ENCODE measurements around the gene ATP4A. TPM values are rescaled to one million over a fixed set of nuclear protein-coding genes. Genes with fewer than 3 reads are reported as not detected.
A peak's percentile ranks its signal among the peaks of the same experiment; 100 is the strongest.

Gene ATP4A
- total RNA-seq, 1 experiment from 2014 or later, result 0.37 TPM

DNA sequence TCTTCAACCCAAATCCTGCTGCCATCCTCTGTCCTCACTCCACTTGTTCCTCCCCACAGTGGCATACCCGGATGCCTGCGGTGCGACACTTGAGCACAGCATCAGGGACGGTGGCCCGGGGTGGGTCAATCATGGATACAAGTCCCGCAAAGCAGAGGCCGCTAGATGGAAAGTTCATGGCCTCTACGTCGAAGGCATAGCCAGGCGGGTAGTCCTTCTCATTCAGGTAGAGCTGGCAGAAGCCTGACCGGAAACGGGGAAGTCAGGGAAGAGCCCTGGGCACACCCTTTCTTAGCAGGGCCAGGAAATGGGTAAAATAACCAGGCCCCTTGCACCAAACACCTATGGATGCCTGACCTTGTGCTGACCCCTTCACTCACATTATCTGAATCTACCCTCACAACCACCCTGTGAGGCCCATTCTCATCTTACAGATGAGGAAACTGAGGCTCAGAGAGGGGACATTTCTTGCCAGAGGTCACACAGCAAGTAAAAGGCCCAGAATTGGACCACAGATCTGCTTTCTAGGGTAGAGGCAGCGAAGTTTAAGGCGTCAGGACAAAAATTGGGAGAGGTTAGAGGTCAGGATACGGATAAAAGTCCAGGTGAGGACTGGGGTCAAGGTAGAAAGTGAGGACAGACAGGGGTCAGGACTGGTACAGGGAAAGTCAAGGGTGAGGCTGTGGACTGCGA lies 6.5 kb downstream of the ATP4A start:
- no peak overlapping the region for H3K4me2 ChIP-seq (ENCODE audit: low read depth, low read length, poor library complexity, severe bottlenecking)

GRCh38 chr19:35556025-35556590 lies 7.3 kb downstream of the ATP4A start:
- H3K4me2 ChIP-seq (ENCODE audit: low read depth, low read length, poor library complexity, severe bottlenecking), result no peak overlapping the region
- H3K27ac ChIP-seq (ENCODE audit: low read length), result no peak overlapping the region
- H4K20me1 ChIP-seq (ENCODE audit: insufficient read depth, low read depth, low read length), result no peaks in the 10 kb centered on the region
- H3K79me2 ChIP-seq (ENCODE audit: low read length), result no peaks in the 10 kb centered on the region
- no peak overlapping the region for H3K4me3 ChIP-seq (ENCODE audit: low read length)
- H3K9me3 ChIP-seq (ENCODE audit: low read length), result no peaks in the 10 kb centered on the region
- no peaks in the 10 kb centered on the region for H3K9me2 ChIP-seq (replicated peaks; ENCODE audit: insufficient read depth, low read length)
- peaks cover 11% of the 10 kb centered on the region for H3K4me1 ChIP-seq (ENCODE audit: low read length)
- no peak overlapping the region for H3K9ac ChIP-seq (ENCODE audit: low read length)
- H2AFZ ChIP-seq (ENCODE audit: low read length), result no peak overlapping the region
- no peaks in the 10 kb centered on the region for H3K27me3 ChIP-seq (ENCODE audit: low read length)
- H3K36me3 ChIP-seq (ENCODE audit: insufficient read depth, low read length), result no peaks in the 10 kb centered on the region
- no peak for DNase-seq

More for the DNA sequence above, 6.5 kb downstream of the ATP4A start:
- Histone ChIP-seq H3K27ac (ENCODE audit: low read length) (no peak overlapping the region), H3K4me3 (ENCODE audit: low read length) (no peak overlapping the region), H3K79me2 (ENCODE audit: low read length) (no peaks in the 10 kb centered on the region), H3K36me3 (ENCODE audit: insufficient read depth, low read length) (no peaks in the 10 kb centered on the region), H3K4me1 (ENCODE audit: low read length) (peaks cover 11% of the 10 kb centered on the region), H2AFZ (ENCODE audit: low read length) (no peak overlapping the region), H3K27me3 (ENCODE audit: low read length) (no peaks in the 10 kb centered on the region), H3K9ac (ENCODE audit: low read length) (no peak overlapping the region), H3K9me3 (ENCODE audit: low read length) (no peaks in the 10 kb centered on the region), H4K20me1 (ENCODE audit: insufficient read depth, low read depth, low read length) (no peaks in the 10 kb centered on the region), H3K9me2 (replicated peaks; ENCODE audit: insufficient read depth, low read length) (no peaks in the 10 kb centered on the region)
- no peak for DNase-seq

- Histone ChIP-seq H3K9me3 (ENCODE audit: low read length) (no peaks in the 10 kb centered on the region), H3K27me3 (ENCODE audit: low read length) (no peaks in the 10 kb centered on the region), H3K79me2 (ENCODE audit: low read length) (no peaks in the 10 kb centered on the region), H4K20me1 (ENCODE audit: insufficient read depth, low read depth, low read length) (no peaks in the 10 kb centered on the region), H3K4me3 (ENCODE audit: low read length) (no peak overlapping the region), H3K9me2 (replicated peaks; ENCODE audit: insufficient read depth, low read length) (no peaks in the 10 kb centered on the region), H3K4me2 (ENCODE audit: low read depth, low read length, poor library complexity, severe bottlenecking) (no peak overlapping the region), H3K27ac (ENCODE audit: low read length) (no peak overlapping the region), H3K9ac (ENCODE audit: low read length) (no peak overlapping the region), H3K4me1 (ENCODE audit: low read length) (peaks cover 11% of the 10 kb centered on the region), H2AFZ (ENCODE audit: low read length) (no peak overlapping the region), H3K36me3 (ENCODE audit: insufficient read depth, low read length) (no peaks in the 10 kb centered on the region)
- peak; percentile 67 for DNase-seq
Measured at GRCh38 chr19:35555301-35556005, 8.0 kb downstream of the ATP4A start.

GRCh38 chr19:35554076-35554475 lies 9.4 kb downstream of the ATP4A start:
- H3K9ac ChIP-seq (ENCODE audit: low read length), result no peak overlapping the region
- no peaks in the 10 kb centered on the region for H3K9me2 ChIP-seq (replicated peaks; ENCODE audit: insufficient read depth, low read length)
- no peak overlapping the region for H3K4me3 ChIP-seq (ENCODE audit: low read length)
- H3K27ac ChIP-seq (ENCODE audit: low read length), result no peak overlapping the region
- H3K9me3 ChIP-seq (ENCODE audit: low read length), result no peaks in the 10 kb centered on the region
- H3K27me3 ChIP-seq (ENCODE audit: low read length), result no peaks in the 10 kb centered on the region
- H3K79me2 ChIP-seq (ENCODE audit: low read length), result no peaks in the 10 kb centered on the region
- H3K4me2 ChIP-seq (ENCODE audit: low read depth, low read length, poor library complexity, severe bottlenecking), result no peak overlapping the region
- no peaks in the 10 kb centered on the region for H3K36me3 ChIP-seq (ENCODE audit: insufficient read depth, low read length)
- H4K20me1 ChIP-seq (ENCODE audit: insufficient read depth, low read depth, low read length), result 0 out of 2 replicates have a peak, but pooled peaks cover 5% of the 10 kb centered on the region
- no peak for DNase-seq
- no peak overlapping the region for H2AFZ ChIP-seq (ENCODE audit: low read length)
- peaks cover 4% of the 10 kb centered on the region for H3K4me1 ChIP-seq (ENCODE audit: low read length)

DNA sequence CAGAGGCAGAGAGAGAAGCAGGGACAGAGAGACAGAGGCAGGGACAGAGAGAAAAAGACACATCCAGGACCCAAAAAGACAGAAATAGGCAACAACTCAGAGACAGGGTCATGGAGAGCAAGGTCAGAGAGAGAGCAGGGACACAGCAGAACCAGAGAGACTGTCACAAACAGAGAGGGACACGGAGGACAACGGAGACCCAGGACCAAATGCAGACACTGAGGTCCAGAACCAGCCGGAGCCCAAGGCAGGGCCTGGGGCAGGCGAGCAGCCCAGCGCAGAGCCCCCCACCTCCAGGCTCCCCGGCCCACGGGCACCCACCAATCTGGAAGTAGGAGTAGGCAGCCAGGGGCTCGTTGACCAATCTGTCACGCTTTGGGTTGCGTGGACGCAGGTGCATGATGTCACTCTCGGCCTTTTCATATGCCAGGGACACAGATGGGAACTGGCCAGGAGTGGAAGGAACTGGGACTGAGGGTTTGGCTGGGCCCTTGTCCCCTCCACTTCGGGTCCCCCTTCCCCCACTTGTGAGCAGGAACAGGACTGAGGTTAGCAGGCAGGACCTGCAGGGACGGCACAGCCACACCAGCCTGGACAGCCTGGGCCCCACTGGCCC lies 10.0 kb downstream of the ATP4A start:
- no peak overlapping the region for H3K4me2 ChIP-seq (ENCODE audit: low read depth, low read length, poor library complexity, severe bottlenecking)
- no peak overlapping the region for H2AFZ ChIP-seq (ENCODE audit: low read length)
- DNase-seq, result no peak
- no peaks in the 10 kb centered on the region for H3K9me3 ChIP-seq (ENCODE audit: low read length)
- H4K20me1 ChIP-seq (ENCODE audit: insufficient read depth, low read depth, low read length), result 0 out of 2 replicates have a peak, but pooled peaks cover 5% of the 10 kb centered on the region
- H3K9me2 ChIP-seq (replicated peaks; ENCODE audit: insufficient read depth, low read length), result no peaks in the 10 kb centered on the region
- no peaks in the 10 kb centered on the region for H3K79me2 ChIP-seq (ENCODE audit: low read length)
- no peaks in the 10 kb centered on the region for H3K36me3 ChIP-seq (ENCODE audit: insufficient read depth, low read length)
- H3K4me3 ChIP-seq (ENCODE audit: low read length), result no peak overlapping the region
- H3K9ac ChIP-seq (ENCODE audit: low read length), result no peak overlapping the region
- H3K27ac ChIP-seq (ENCODE audit: low read length), result no peak overlapping the region
- H3K27me3 ChIP-seq (ENCODE audit: low read length), result no peaks in the 10 kb centered on the region
- H3K4me1 ChIP-seq (ENCODE audit: low read length), result no peaks in the 10 kb centered on the region

GRCh38 chr19:35552534-35553384 lies 10.7 kb downstream of the ATP4A start:
- Histone ChIP-seq H3K4me1 (ENCODE audit: low read length) (no peaks in the 10 kb centered on the region), H3K4me2 (ENCODE audit: low read depth, low read length, poor library complexity, severe bottlenecking) (no peak overlapping the region), H3K9me3 (ENCODE audit: low read length) (no peaks in the 10 kb centered on the region), H3K27ac (ENCODE audit: low read length) (no peak overlapping the region), H3K4me3 (ENCODE audit: low read length) (no peak overlapping the region), H3K9ac (ENCODE audit: low read length) (no peak overlapping the region), H4K20me1 (ENCODE audit: insufficient read depth, low read depth, low read length) (0 out of 2 replicates have a peak, but pooled peaks cover 5% of the 10 kb centered on the region), H3K36me3 (ENCODE audit: insufficient read depth, low read length) (no peaks in the 10 kb centered on the region), H2AFZ (ENCODE audit: low read length) (no peak overlapping the region), H3K79me2 (ENCODE audit: low read length) (no peaks in the 10 kb centered on the region), H3K27me3 (ENCODE audit: low read length) (no peaks in the 10 kb centered on the region), H3K9me2 (replicated peaks; ENCODE audit: insufficient read depth, low read length) (no peaks in the 10 kb centered on the region)
- no peak for DNase-seq

DNA sequence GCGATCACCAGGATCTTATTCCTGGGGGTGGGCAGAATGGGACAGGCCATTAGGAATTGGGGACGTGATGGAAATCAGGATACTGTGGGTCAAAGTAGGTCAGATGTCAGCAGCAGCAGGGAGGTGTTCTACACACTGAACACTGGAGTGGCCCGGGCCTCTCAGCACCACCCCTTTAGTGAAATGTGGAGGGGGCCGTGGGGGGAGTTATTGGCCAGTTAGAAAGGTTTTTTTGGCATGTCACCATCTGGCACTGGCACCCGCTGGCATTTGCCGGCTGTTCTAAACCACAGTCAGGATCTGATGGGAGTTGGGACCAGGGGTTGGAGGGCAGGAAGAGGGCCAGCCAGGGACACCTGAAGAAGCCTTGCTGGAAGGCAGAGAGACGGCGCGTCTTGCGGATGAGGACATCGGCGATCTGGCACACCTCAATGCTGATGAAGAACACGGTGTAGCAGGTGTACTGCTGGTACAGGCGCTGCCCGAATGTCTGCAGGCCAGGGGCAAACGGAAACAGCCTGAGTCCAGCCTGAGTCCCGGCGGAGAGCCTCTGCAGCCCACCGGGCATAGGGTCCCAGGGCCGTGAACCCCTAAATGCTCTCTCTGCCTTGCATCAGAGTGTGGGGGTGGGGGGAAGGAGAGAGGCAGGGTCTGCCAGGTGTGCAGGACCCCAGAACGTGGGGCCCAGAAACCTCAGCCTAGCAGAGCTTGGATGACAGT lies 12.2 kb downstream of the ATP4A start:
- 0 out of 2 replicates have a peak, but pooled peaks cover 5% of the 10 kb centered on the region for H4K20me1 ChIP-seq (ENCODE audit: insufficient read depth, low read depth, low read length)
- no peak overlapping the region for H3K4me3 ChIP-seq (ENCODE audit: low read length)
- no peak overlapping the region for H3K4me2 ChIP-seq (ENCODE audit: low read depth, low read length, poor library complexity, severe bottlenecking)
- H3K9me3 ChIP-seq (ENCODE audit: low read length), result no peaks in the 10 kb centered on the region
- no peaks in the 10 kb centered on the region for H3K36me3 ChIP-seq (ENCODE audit: insufficient read depth, low read length)
- no peaks in the 10 kb centered on the region for H3K9me2 ChIP-seq (replicated peaks; ENCODE audit: insufficient read depth, low read length)
- peaks cover 12% of the 10 kb centered on the region for H3K79me2 ChIP-seq (ENCODE audit: low read length)
- H2AFZ ChIP-seq (ENCODE audit: low read length), result no peak overlapping the region
- no peak for DNase-seq
- H3K9ac ChIP-seq (ENCODE audit: low read length), result no peak overlapping the region
- H3K27ac ChIP-seq (ENCODE audit: low read length), result no peak overlapping the region
- H3K4me1 ChIP-seq (ENCODE audit: low read length), result peaks cover 5% of the 10 kb centered on the region
- no peaks in the 10 kb centered on the region for H3K27me3 ChIP-seq (ENCODE audit: low read length)

All from Karpas-422 (cell line).